PFSK-1 (cell line): ENCODE measurements around the gene ACTR8.

Experiments used
- POLR2AphosphoS5 ChIP-seq: IDR thresholded peaks from 2 replicates; pipeline ENCODE4 v1.6.1; 2012; ENCODE audit warnings: low read depth, mild to moderate bottlenecking, control low read depth, low read length, moderate library complexity
- SIN3A ChIP-seq: IDR thresholded peaks from 2 replicates; pipeline ENCODE4 v1.6.1; 2012; ENCODE audit warnings: mild to moderate bottlenecking, low read length, moderate library complexity, borderline replicate concordance; ENCODE audit not compliant: insufficient read depth
- TAF1 ChIP-seq: IDR thresholded peaks from 2 replicates; pipeline ENCODE4 v1.6.1; 2012; ENCODE audit warnings: low read length, control low read depth, borderline replicate concordance; ENCODE audit not compliant: insufficient read depth
- TF ChIP-seq, protein P1 (sequence below), 2 experiments: IDR thresholded peaks; 2 replicates each; pipeline versions ENCODE4 v1.6.1 to v1.8.0; 2011 to 2012; ENCODE audit warnings: low read depth in 2 of 2, low read length in 2 of 2, control low read depth in 1 of 2, inconsistent platforms in 1 of 2, mild to moderate bottlenecking in 1 of 2, moderate library complexity in 1 of 2; ENCODE audit not compliant: insufficient read depth in 1 of 2

DNA sequence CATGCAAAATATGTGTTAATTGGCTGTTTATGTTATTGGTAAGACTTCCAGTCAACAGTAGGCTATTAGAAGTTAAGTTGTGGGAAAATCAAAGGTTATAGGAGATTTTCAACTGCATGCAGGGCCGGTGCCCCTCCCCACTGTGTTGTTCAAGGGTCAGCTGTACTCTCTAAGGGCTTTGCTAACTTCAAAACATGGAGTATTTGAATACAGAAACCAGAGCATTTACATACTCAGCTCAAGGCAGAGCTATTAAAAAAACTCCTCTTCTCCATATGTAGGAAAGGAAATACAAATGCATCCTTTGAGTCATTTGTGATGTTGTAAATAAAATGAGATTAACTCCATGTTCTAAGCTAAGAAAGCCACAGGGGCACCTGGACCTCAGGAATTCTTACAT lies 18.8 kb downstream of the ACTR8 start:
- TF ChIP-seq POLR2AphosphoS5 (no peak), TAF1 (no peak), SIN3A (no peak)
- TF ChIP-seq, protein P1, sequence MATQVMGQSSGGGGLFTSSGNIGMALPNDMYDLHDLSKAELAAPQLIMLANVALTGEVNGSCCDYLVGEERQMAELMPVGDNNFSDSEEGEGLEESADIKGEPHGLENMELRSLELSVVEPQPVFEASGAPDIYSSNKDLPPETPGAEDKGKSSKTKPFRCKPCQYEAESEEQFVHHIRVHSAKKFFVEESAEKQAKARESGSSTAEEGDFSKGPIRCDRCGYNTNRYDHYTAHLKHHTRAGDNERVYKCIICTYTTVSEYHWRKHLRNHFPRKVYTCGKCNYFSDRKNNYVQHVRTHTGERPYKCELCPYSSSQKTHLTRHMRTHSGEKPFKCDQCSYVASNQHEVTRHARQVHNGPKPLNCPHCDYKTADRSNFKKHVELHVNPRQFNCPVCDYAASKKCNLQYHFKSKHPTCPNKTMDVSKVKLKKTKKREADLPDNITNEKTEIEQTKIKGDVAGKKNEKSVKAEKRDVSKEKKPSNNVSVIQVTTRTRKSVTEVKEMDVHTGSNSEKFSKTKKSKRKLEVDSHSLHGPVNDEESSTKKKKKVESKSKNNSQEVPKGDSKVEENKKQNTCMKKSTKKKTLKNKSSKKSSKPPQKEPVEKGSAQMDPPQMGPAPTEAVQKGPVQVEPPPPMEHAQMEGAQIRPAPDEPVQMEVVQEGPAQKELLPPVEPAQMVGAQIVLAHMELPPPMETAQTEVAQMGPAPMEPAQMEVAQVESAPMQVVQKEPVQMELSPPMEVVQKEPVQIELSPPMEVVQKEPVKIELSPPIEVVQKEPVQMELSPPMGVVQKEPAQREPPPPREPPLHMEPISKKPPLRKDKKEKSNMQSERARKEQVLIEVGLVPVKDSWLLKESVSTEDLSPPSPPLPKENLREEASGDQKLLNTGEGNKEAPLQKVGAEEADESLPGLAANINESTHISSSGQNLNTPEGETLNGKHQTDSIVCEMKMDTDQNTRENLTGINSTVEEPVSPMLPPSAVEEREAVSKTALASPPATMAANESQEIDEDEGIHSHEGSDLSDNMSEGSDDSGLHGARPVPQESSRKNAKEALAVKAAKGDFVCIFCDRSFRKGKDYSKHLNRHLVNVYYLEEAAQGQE (IDR thresholded peaks at IDR 0.05; ENCODE audit: insufficient read depth in 1 of 2, low read depth in 2 of 2, low read length in 2 of 2), result no peak
